Measurements from ENCODE around the gene VPS39.

Gene VPS39

GRCh38 chr15:42198516-42198915 lies 9.6 kb downstream of the VPS39 start:
- no peak for DNase-seq (ENCODE audit: low spot score)

GRCh38 chr15:42194513-42194912 lies 13.6 kb downstream of the VPS39 start:
- peak; percentile 9 for DNase-seq (ENCODE audit: low spot score)

- DNase-seq (ENCODE audit: low spot score), result no peak
Observed at GRCh38 chr15:42193383-42193782, 14.7 kb downstream of the VPS39 start.

- no peak for DNase-seq (ENCODE audit: low spot score)
Observed at GRCh38 chr15:42191610-42192346, 16.3 kb downstream of the VPS39 start.

- DNase-seq (ENCODE audit: low spot score), result no peak
Observed at GRCh38 chr15:42190370-42190769, 17.7 kb downstream of the VPS39 start.

- no peak for DNase-seq (ENCODE audit: low spot score)
Observed at GRCh38 chr15:42185801-42186200, 22.3 kb downstream of the VPS39 start.

GRCh38 chr15:42184736-42185135 lies 23.4 kb downstream of the VPS39 start:
- DNase-seq (ENCODE audit: low spot score), result no peak

GRCh38 chr15:42184296-42184695 lies 23.8 kb downstream of the VPS39 start:
- no peak for DNase-seq (ENCODE audit: low spot score)

- DNase-seq (ENCODE audit: low spot score), result no peak
Observed at GRCh38 chr15:42182961-42183360, 25.1 kb downstream of the VPS39 start.

- no peak for DNase-seq (ENCODE audit: low spot score)
Observed at GRCh38 chr15:42182328-42182886, 25.7 kb downstream of the VPS39 start.

- DNase-seq (ENCODE audit: low spot score), result no peak
Observed at GRCh38 chr15:42178056-42178455, 30.0 kb downstream of the VPS39 start.

- no peak for DNase-seq (ENCODE audit: low spot score)
Observed at GRCh38 chr15:42175671-42176070, 32.4 kb downstream of the VPS39 start.

- DNase-seq (ENCODE audit: low spot score), result no peak
Observed at GRCh38 chr15:42172475-42172874, 35.6 kb downstream of the VPS39 start.

- no peak for DNase-seq (ENCODE audit: low spot score)
Observed at GRCh38 chr15:42171795-42172194, 36.3 kb downstream of the VPS39 start.

GRCh38 chr15:42171122-42171521 lies 37.0 kb downstream of the VPS39 start:
- DNase-seq (ENCODE audit: low spot score), result no peak

- no peak for DNase-seq (ENCODE audit: low spot score)
Observed at GRCh38 chr15:42166225-42166940, 41.7 kb downstream of the VPS39 start.

- no peak for DNase-seq (ENCODE audit: low spot score)
Observed at GRCh38 chr15:42165106-42165505, 43.0 kb downstream of the VPS39 start.

- no peak for DNase-seq (ENCODE audit: low spot score)
Observed at GRCh38 chr15:42163947-42164550, 44.1 kb downstream of the VPS39 start.

- DNase-seq (ENCODE audit: low spot score), result no peak
Observed at GRCh38 chr15:42163291-42163690, 44.8 kb downstream of the VPS39 start.

- DNase-seq (ENCODE audit: low spot score), result no peak
Observed at GRCh38 chr15:42160136-42160535, 48.0 kb downstream of the VPS39 start.

- DNase-seq (ENCODE audit: low spot score), result no peak
Observed at GRCh38 chr15:42159381-42160015, 48.6 kb downstream of the VPS39 start.

- no peak for DNase-seq (ENCODE audit: low spot score)
Observed at GRCh38 chr15:42158941-42159340, 49.2 kb downstream of the VPS39 start.
